GM19328 (cell line): ENCODE results near the gene MRPL16.
"Not testable (repeated sequence)": the region's sequence is repeated elsewhere in the genome, so short reads cannot be mapped to it uniquely, and the experiment has no call there.

Experiments
- ATAC-seq: cut with Tn5 transposase; IDR thresholded peaks from one replicate; pipeline ENCODE4 v1.9.1; 2021; ENCODE audit warnings: mild to moderate bottlenecking, moderate library complexity; ENCODE audit not compliant: unreplicated experiment

Gene MRPL16

DNA sequence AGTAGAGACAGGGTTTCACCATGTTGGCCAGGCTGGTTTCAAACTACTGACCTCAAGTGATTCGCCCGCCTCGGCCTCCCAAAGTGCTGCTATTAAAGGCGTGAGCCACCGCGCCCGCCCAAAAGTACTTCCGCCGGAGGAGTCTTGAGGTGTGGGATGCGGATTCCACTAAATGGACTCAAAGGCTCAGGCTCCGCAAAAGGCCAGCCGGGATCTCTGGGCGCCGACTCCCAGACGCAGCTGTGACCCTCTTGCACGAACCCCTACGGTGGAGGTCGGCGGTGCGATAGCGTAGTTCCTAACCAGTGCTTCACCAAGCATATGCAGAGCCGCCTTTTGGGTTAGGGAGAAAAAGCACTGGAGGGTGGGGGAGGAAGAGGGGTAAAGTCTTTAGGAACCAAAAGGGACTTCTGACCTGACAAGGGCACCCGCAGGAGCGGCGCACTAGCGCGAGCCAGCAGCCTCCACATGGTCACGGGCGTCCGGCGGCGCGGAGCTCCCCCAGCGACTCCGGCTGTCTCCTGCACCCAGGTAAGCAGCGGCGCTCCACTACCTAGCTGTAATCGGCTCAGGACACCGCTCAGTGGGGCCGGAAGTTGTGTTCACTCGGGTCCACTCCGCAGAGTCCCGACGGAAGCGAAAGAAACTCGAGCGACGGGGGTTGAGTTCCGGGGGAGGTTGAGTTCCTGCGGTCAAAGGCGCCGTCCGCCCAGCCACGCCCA lies at the start of gene MRPL16:
Gene MRPL16, minus strand, starts transcription at position 590 of the 722 bp plus-strand sequence. Its CDS starts 120 bp downstream, at position 470.
- peak; percentile 97 for ATAC-seq

DNA sequence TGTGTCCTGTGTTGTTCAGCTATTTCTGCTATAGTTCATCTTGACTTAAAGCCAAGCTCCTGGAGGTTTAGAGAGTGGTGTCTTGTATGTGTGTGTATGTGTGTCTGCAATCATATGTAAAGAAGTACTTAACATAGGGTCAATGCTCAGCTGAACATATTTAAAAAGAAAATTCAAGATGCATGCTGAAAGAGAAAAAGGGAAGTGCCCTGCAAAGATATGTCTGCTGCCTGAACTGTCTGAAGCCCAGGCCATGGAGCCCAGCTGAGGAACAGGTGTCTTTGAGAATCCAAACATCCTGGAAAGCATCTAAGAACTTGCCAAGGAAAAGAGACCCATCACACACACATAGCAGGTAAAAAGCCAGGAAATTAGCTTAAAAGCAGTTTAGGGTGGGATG lies 49.1 kb upstream of the MRPL16 start:
- no peak for ATAC-seq

DNA sequence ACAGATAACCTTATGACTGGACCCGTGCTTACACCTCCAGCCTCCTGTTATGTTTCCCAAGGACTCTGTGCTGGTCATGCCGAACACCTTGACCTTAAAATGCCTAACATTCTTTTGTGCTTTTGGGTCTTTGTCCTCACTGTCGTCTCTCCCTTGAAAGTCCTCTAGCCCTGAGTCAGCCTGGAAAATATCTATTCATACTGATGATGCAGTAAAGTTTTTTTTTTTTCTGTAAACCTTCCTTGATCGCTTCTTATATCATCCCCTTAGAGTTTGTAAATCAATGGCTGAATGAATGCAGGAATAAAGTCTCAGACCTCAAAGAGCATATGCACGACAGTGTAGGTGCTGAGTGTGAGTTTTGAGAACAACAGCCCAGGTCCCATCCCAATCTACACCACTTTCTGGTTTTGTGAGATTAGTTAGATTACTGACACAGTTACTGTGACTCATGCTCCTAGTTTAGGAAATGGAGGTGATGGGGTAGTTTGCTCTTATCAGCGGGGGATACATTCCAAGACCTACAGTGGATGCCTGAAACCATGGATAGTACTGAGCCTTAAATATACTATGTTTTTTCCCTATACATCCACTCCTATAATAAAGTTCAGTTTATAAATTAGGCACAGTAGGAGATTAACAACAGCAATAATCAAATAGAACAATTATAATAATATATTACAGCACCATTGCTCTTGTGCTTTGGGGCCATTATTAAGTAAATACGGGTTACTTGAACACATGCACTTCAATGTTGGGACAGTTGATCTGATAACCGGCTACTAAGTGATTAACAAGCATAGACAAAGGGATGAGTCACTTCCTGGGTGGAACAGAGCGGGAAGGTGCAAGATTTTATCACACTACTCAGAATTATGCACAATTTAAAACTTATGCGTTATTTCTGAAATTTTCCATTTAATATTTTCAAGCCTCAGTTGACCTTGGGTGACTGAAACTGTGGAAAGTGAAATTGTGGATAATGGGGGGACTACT lies 47.2 kb upstream of the MRPL16 start:
- no peak for ATAC-seq

DNA sequence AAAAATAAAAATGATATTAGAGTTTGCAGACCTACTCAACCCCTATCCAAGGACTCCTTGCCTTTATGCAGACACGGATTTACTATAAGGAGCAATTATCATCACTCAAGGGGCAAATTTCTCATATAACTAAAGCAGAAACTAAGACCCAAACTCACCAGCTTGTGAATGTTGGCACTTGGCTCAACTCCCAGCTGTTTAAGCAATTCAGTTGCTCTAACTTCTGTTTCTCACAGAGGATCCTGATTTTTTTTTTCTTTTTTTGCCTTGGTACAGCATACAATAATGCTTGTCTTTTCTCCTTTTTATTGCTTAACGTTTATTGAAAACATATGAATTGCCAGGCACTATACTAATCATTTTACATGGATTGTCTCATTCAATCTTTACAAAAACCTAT lies 44.3 kb upstream of the MRPL16 start:
- no peak for ATAC-seq

DNA sequence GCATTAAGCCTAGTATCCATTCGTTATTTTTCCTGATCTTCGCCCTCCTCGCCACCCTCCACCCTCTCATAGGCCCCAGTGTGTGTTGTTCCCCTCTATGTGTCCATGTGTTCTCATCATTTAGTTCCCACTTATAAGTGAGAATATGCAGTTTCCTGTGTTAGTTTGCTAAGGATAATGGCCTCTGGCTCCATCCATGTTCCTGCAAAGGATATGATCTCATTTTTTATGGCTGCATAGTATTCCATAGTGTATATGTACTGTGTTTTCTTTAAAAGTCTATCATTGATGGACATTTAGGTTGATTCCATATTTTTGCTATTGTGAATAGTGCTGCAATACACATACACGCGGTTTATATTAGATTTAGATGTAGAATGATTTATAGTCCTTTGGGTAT lies 40.8 kb upstream of the MRPL16 start:
- not testable (repeated sequence) for ATAC-seq

DNA sequence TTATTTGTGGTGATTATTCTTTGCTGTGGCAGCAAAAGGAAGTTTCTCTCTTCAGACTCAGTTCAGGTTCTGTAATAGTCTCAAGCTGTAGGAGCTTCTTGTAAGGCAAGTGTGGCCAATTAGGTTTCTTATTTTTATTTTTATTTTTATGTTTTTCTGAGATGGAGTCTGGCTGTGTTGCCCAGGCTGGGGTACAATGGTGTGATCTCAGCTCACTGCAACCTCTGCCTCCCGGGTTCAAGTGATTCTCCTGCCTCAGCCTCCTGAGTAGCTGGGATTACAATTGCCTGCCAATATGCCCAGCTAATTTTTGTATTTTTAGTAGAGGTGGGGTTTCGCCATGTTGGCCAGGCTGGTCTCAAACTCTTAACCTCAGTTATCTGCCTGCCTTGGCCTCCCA lies 39.0 kb upstream of the MRPL16 start:
- not testable (repeated sequence) for ATAC-seq

DNA sequence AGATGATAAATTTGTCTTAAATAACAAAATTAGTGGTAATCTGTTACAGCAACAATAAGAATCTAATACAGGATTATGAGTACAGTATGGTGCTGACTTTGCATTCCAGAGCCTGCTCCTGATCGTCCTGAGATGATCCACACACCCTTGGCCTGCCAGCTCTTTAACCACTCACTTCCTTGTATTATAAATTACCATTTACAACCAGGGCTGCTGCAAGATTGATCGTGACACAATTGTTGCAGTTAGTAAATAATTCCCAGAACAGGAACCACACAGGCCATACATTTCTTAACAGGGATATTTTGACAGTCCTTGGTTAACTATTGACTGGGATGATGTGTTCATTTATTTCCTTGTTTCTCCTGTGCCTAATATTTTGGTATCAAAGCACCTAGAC lies 38.6 kb upstream of the MRPL16 start:
- no peak for ATAC-seq

DNA sequence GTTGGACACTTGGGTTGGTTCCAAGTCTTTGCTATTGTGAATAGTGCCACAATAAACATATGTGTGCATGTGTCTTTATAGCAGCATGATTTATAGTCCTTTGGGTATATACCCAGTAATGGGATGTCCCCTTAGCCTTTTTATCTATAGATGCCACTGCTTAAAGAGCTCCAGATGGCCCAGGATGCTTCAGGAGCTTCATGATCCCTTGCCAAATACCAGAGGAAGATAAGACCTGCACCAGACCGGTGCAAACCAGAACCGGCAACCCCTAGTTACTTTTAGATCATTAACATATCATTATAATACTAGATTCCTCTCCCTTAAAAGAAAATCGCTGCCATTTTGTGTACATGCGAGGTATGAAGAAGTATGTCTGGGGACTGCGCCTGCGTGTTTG lies 37.9 kb upstream of the MRPL16 start:
- ATAC-seq = not testable (repeated sequence)

DNA sequence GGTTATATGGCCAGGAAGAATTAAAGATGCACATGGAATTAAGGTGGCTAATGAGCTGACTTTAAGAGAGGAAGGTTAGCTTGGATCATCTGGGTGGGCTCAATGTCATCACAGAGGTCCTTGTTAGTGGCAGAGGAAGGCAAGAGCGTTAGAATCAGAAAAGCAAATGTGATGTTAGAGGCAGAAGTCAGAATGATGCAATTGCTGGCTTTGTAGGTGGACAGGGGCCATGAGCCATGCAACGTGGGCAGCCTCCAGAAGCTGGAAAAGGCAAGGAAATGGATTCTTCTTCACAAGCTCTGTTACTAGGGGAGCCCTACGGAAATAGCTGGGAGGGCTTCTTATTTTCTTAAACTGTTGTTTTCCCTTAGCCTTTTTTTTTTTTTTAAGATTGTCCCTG lies 37.0 kb upstream of the MRPL16 start:
- no peak for ATAC-seq

DNA sequence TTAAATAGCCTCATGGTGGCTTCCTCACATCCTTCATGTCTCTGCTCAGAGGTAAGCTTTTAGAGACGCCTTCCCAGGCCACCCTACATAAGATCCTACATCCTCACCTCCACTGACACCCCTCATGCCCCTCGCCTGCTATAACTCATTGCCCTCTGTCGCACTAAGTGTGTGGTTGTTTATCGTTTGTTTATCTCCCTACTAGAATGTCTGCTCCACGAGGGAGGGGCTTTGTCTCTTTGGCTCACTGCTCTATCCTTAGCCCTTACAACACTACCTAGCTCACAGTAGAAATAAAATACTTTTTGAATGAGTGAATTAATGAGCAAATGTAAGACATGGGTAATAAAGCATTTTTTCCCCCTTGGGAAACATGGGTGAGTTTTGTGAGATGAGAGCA lies 36.0 kb upstream of the MRPL16 start:
- no peak for ATAC-seq

DNA sequence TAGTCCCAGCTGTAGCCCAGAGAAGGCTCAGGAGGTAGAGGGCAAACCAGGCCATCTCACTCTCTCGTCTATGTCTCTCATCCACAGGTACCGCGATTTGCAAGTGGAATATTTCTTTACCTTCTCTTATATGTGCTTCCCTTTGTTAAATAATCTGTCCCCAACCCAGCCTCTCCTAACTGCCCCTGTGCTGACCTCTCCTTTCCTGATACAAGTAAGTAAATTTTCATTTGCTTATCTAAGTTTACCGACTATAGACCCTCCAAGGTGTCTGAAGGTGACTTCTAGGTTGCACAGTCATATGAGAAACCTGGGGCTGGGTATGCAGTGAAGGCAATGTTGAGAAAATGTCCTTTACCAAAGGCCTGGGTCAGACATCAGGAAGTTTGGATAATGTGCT lies 34.8 kb upstream of the MRPL16 start, which contains the start of gene CBLIF:
Gene CBLIF, minus strand, starts transcription at position 101 of the 400 bp plus-strand sequence. Its CDS starts 46 bp downstream, at position 55.
- no peak for ATAC-seq

DNA sequence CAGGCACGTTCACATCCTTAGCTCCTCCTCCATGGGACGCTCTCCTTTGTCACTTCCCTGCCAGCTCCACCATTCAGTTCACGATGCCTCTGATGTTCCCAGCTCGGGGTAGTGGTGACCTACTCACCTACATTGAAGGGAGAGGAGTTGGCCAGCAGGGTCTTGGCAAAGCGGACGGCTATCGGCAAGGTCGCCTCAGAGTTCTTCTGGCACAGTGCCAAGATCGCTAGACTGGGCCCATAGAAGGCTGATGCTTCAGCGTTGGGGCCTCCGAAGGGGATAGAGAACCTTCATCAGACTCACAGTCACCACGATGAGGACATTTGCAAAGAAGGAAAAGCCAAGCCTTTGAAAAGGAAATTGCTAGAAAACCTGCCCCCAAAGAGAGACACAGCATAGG lies 31.7 kb upstream of the MRPL16 start:
- ATAC-seq = no peak

DNA sequence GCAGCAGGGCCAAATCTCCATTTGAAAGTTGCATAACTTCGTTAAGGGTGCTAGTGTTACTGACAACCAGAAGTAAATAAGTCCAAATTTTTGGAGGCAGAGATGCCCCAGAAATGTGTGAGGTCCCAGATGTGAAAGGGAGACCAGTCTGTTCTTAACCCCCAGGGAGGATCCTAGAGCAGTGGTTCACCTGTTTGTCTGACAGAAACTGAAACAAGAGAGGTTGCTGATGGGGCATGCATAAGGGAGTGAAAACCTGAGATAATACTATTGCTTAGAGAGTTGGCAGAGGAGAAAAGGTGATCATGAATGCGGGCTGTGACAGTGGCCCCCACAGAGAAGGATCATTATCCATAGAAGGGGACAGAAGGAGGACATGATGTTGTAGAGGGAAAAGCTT lies 30.9 kb upstream of the MRPL16 start:
- ATAC-seq = no peak

DNA sequence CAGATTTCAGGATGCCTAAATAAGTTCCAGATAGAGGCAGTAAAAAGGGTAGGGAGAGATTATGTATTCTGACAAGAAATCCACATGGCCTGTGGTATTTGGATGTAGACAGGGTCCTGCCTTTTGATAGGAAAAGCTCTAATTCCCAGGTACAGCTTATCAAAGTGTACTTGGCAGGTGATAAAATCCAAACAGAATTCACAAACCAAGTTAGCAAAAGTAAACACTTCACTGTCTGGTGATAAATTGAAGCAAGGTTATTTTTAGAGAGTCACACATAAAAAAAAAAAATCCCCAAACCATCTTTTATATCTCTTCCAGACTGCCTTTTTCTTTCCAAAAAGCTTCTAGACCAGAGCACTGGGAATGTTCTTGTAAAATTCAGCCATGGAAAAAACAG lies 29.0 kb upstream of the MRPL16 start:
- no peak for ATAC-seq

DNA sequence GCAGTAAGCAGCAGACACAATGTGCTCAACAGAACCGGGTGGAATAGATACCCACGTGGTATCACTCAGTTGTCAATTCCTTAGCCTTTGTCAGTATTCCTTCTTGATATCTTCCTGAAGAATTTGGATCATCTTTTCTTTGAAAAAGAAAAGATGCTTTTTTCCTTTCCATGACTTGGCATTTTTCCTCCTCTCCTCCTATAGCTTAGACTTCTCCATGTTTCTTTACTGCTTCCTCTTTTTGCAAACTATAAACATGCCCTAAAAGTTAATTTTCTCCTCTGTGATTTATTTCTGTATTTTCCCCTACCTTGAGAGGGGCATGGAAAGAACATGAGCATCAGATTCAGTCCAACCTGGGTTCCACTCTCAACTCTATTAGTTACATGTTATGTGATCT lies 23.0 kb upstream of the MRPL16 start:
- no peak for ATAC-seq

DNA sequence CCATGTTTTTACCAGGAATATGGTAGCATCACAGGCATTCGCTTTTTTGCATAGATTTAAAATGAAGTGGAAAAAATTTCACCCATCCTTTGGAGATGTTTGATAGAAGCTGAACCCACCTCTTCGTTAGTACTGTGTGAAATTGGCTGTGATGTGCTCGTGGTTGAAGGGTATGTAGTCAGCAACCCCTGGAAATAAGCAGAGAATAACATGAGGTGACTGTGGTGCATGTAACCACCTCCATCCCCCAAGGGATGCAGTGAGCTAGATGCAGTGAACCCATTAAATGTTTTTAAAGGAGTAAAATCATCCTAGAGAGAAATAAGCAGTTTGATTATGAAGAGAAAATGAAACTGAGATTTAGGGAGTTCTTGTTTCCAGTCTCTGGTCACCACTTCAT lies 18.8 kb upstream of the MRPL16 start:
- no peak for ATAC-seq

DNA sequence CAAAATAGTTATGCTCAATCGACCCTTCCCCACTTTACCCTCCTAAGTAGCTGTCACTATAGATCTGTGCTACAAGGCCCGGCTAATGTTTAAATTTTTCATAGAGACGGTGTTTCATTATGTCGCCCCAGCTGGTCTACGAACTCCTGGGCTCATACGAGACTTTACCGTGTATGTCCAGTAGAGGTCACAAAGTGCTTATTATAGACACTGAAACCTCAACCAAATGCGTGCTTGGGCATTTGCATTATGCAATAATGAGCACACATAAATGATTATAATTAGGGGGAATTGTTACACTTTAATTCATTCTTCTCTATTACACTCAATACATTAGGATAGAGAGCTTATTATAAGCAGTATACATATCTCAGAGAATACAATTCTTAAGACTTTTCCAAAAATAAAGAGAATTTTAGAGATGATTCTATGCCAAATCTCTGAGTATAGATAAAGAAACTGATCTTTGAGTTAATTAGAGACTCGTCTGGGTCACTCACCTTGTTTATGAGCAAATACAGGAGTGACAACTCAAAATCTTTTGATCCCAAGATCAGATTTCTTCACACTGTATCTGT lies 12.5 kb upstream of the MRPL16 start:
- no peak for ATAC-seq

DNA sequence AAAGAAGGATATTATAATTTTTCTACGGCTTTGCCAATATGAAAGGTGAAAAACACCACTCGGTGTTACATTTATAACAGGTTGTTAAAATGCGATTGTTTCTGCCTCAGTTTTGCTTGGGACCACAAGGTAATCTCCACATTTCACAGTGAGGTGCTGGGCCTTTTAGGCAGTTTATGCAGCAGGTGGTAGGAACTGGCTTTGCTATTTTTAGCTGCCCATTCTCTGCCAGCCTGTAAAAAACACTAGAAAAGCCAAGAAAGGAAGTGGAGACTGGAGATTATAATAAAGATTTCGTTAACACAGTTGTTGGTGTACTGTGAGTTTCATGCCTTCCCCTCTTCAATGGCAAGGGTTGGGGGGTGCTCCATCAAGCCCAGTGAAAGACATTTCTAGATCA lies 8.0 kb upstream of the MRPL16 start:
- no peak for ATAC-seq

DNA sequence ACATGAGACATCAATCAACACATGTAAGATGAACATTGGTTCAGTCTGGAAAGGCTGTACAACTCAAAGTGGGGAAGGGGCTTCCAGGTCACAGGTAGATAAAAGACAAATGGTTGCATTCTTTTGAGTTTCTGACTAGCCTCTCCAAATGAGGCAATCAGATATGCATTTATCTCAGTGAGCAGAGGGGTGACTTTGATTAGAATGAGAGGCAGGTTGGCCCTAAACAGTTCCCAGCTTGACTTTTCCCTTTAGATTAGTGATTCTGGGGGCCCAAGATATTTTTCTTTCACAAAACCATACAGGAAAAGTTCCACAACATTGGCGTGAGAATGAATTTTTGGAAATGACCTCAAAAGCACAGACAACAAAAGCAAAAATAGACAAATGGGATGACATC lies 5.9 kb upstream of the MRPL16 start:
- not testable (repeated sequence) for ATAC-seq

DNA sequence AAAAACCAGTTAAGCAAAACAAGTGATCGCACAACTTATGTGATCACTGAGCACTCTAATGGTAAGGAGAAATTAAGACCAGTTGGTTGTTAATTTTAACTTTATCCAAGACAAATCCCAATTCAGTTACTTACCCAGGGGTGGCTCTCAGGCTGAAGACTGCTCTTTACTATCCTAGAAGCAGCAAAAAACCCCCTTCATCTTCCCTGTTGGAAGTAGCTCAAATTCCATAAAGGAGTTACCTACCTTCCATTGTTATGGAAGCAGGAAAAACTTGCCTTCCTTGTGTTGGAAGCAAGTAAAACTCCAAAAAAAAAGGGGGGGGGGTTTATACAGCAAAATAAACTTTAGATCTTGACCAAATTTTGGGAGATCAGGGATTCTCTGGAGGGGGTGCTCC lies 5.2 kb upstream of the MRPL16 start:
- ATAC-seq = no peak

DNA sequence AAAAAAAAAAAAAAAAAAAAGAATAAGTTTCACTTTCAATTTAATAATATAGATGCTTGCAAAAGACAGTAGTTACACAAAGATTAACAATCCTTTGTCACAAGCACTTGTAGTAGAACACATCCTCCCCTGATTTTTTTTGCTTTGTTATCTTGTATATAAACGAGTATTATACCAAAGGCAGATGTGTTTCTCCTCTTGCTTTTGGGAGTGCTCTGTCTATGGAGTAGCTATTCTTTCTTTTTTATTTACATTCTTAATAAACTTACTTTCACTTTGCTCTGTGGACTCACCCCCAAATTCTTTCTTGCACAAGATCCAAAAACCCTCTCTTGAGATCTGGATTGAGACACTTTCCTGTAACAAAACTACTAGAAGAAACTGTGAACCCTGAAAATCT lies 3.4 kb upstream of the MRPL16 start:
- no peak for ATAC-seq

DNA sequence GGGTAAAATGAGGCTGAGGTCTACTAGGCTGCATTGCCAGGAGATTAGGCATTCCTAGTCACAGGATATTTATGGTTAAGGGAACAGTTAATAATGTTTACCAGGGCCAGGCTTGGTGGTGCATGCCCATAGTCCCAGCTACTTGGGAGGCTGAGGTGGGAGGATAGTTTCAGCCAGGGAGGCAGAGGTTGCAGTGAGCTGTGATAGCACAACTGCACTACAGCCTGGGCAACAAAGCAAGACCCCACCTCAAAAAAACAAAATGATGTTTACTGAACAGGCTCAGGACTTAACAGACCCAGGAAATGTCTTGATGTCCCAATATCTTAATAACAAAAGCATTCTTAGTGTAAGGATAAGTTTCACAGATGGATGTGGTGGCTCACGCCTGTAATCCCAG lies 2.8 kb upstream of the MRPL16 start:
- ATAC-seq = no peak
